ENCODE results near the gene LALBA. TPM values are rescaled to one million over a fixed set of nuclear protein-coding genes. Genes with fewer than 3 reads are reported as not detected.

The LALBA gene
- total RNA-seq, 1 donor = not detected

- DNase-seq (ENCODE audit: insufficient read length, low spot score, missing footprints) = no peak
- Histone ChIP-seq H3K4me2 (ENCODE audit: insufficient read depth, low read length) (no peak overlapping the region), H4K20me1 (ENCODE audit: insufficient read depth, low read length) (no peaks in the 10 kb centered on the region), H2AFZ (ENCODE audit: low read length) (no peak overlapping the region), H3K79me2 (ENCODE audit: insufficient read depth, low read length) (no peaks in the 10 kb centered on the region), H3K4me3 (ENCODE audit: insufficient read depth, low read length) (no peak overlapping the region), H3K27ac (ENCODE audit: low read depth, low read length) (no peak overlapping the region), H3K4me1 (ENCODE audit: insufficient read depth, low read length) (no peaks in the 10 kb centered on the region), H3K27me3 (ENCODE audit: insufficient read depth, low read length) (no peaks in the 10 kb centered on the region), H3K36me3 (ENCODE audit: insufficient read depth, low read length) (no peaks in the 10 kb centered on the region), H3K9me3 (ENCODE audit: low read depth, low read length) (peaks cover 3% of the 10 kb centered on the region)
- TF ChIP-seq CTCF (IDR thresholded peaks at IDR 0.05; ENCODE audit: extremely low read depth, low read depth, low read length) = no peak
Observed at GRCh38 chr12:48602192-48602989, 32.5 kb upstream of the LALBA start.

- no peaks in the 10 kb centered on the region for H3K79me2 ChIP-seq (ENCODE audit: insufficient read depth, low read length)
- no peak overlapping the region for H3K4me3 ChIP-seq (ENCODE audit: insufficient read depth, low read length)
- no peak overlapping the region for H3K27ac ChIP-seq (ENCODE audit: low read depth, low read length)
- H3K27me3 ChIP-seq (ENCODE audit: insufficient read depth, low read length) = no peaks in the 10 kb centered on the region
- H3K4me1 ChIP-seq (ENCODE audit: insufficient read depth, low read length) = no peaks in the 10 kb centered on the region
- no peak for TF ChIP-seq CTCF (IDR thresholded peaks at IDR 0.05; ENCODE audit: extremely low read depth, low read depth, low read length)
- no peak overlapping the region for H3K4me2 ChIP-seq (ENCODE audit: insufficient read depth, low read length)
- no peak overlapping the region for H2AFZ ChIP-seq (ENCODE audit: low read length)
- peaks cover 3% of the 10 kb centered on the region for H3K9me3 ChIP-seq (ENCODE audit: low read depth, low read length)
- H4K20me1 ChIP-seq (ENCODE audit: insufficient read depth, low read length) = no peaks in the 10 kb centered on the region
- H3K36me3 ChIP-seq (ENCODE audit: insufficient read depth, low read length) = no peaks in the 10 kb centered on the region
- no peak for DNase-seq (ENCODE audit: insufficient read length, low spot score, missing footprints)
Observed at GRCh38 chr12:48601013-48601756, 31.3 kb upstream of the LALBA start.

- Histone ChIP-seq H3K4me1 (ENCODE audit: insufficient read depth, low read length) (no peaks in the 10 kb centered on the region), H3K27me3 (ENCODE audit: insufficient read depth, low read length) (no peaks in the 10 kb centered on the region), H3K4me3 (ENCODE audit: insufficient read depth, low read length) (no peak overlapping the region), H3K36me3 (ENCODE audit: insufficient read depth, low read length) (no peaks in the 10 kb centered on the region), H3K4me2 (ENCODE audit: insufficient read depth, low read length) (no peak overlapping the region), H3K27ac (ENCODE audit: low read depth, low read length) (no peak overlapping the region), H4K20me1 (ENCODE audit: insufficient read depth, low read length) (no peaks in the 10 kb centered on the region), H2AFZ (ENCODE audit: low read length) (no peak overlapping the region), H3K9me3 (ENCODE audit: low read depth, low read length) (peaks cover 3% of the 10 kb centered on the region), H3K79me2 (ENCODE audit: insufficient read depth, low read length) (no peaks in the 10 kb centered on the region)
- no peak for DNase-seq (ENCODE audit: insufficient read length, low spot score, missing footprints)
- no peak for TF ChIP-seq CTCF (IDR thresholded peaks at IDR 0.05; ENCODE audit: extremely low read depth, low read depth, low read length)
Observed at GRCh38 chr12:48600552-48600951, 30.7 kb upstream of the LALBA start.

- Histone ChIP-seq H3K4me2 (ENCODE audit: insufficient read depth, low read length) (no peak overlapping the region), H3K4me1 (ENCODE audit: insufficient read depth, low read length) (no peaks in the 10 kb centered on the region)
Observed at GRCh38 chr12:48592591-48593086, 22.8 kb upstream of the LALBA start.

More at GRCh38 chr12:48592591-48593086, 22.8 kb upstream of the LALBA start:
- no peaks in the 10 kb centered on the region for H3K27me3 ChIP-seq (ENCODE audit: insufficient read depth, low read length)
- no peaks in the 10 kb centered on the region for H3K79me2 ChIP-seq (ENCODE audit: insufficient read depth, low read length)
- no peak overlapping the region for H3K4me3 ChIP-seq (ENCODE audit: insufficient read depth, low read length)
- no peaks in the 10 kb centered on the region for H3K36me3 ChIP-seq (ENCODE audit: insufficient read depth, low read length)
- no peaks in the 10 kb centered on the region for H4K20me1 ChIP-seq (ENCODE audit: insufficient read depth, low read length)
- H2AFZ ChIP-seq (ENCODE audit: low read length) = no peak overlapping the region
- no peaks in the 10 kb centered on the region for H3K9me3 ChIP-seq (ENCODE audit: low read depth, low read length)
- no peak overlapping the region for H3K27ac ChIP-seq (ENCODE audit: low read depth, low read length)
- DNase-seq (ENCODE audit: insufficient read length, low spot score, missing footprints) = no peak
- no peak for TF ChIP-seq CTCF (IDR thresholded peaks at IDR 0.05; ENCODE audit: extremely low read depth, low read depth, low read length)
